GM21737 (cell line): Measurements from ENCODE around the gene SHROOM3.
"Not testable (repeated sequence)": the region's sequence is repeated elsewhere in the genome, so short reads cannot be mapped to it uniquely, and the experiment has no call there.

ENCODE experiments used
- ATAC-seq: cut with Tn5 transposase; IDR thresholded peaks from one replicate; pipeline ENCODE4 v1.9.1; 2021; ENCODE audit warnings: mild to moderate bottlenecking, moderate library complexity; ENCODE audit not compliant: unreplicated experiment

SHROOM3 gene

GRCh38 chr4:76588274-76588673 lies 153.2 kb downstream of the SHROOM3 start:
- ATAC-seq: no peak

- no peak for ATAC-seq
Measured at GRCh38 chr4:76589402-76589801, 154.4 kb downstream of the SHROOM3 start.

GRCh38 chr4:76589872-76590797 lies 155.1 kb downstream of the SHROOM3 start:
- ATAC-seq: no peak

GRCh38 chr4:76590798-76591281 lies 155.8 kb downstream of the SHROOM3 start:
- no peak for ATAC-seq

GRCh38 chr4:76591992-76592391 lies 157.0 kb downstream of the SHROOM3 start:
- ATAC-seq: no peak

DNA sequence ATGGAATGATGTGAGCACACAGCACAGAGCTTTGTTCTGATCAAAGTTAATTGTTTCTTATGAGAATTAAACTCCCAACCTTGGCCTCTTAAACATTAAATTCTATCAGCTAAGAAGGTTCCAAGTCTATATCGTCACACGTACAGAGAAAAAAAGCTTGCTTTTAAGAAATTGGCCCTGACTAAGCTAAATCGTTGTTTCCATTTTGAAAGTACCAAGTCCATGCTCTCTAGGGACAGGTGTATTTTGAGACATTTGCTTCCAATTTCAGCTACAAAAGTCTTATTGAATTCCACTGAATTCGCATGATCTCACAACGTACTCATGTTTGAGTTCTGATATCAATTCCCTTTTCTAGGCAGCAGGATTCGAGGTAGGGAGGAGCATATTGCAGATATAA lies 157.4 kb downstream of the SHROOM3 start:
- ATAC-seq: no peak

GRCh38 chr4:76594173-76594572 lies 159.1 kb downstream of the SHROOM3 start:
- ATAC-seq: no peak

- no peak for ATAC-seq
Measured at GRCh38 chr4:76595435-76595834, 160.4 kb downstream of the SHROOM3 start.

- no peak for ATAC-seq
Measured at GRCh38 chr4:76596713-76597112, 161.7 kb downstream of the SHROOM3 start.

- ATAC-seq: no peak
Measured at GRCh38 chr4:76597423-76597979, 162.5 kb downstream of the SHROOM3 start.

- no peak for ATAC-seq
Measured at GRCh38 chr4:76600447-76600846, 165.4 kb downstream of the SHROOM3 start.

DNA sequence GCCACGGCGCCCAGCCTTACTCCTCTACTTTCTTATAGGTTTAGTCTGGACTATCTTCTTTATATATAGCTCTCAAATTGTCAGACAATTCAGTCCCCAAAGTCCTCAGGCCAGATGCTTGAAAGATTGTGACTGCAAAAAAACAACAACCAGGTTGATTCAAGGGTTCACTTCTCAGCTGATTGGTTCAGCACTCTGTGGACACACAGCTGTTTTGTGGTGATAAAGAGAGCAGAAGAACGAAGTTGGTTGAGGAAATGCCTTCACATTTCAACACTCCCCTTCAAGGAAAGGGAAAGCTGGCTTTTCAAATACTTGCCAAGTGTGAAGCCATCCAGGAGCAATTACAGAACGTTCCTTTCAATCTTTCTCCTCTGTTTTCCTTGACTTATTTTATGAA lies 166.8 kb downstream of the SHROOM3 start:
- ATAC-seq: no peak

DNA sequence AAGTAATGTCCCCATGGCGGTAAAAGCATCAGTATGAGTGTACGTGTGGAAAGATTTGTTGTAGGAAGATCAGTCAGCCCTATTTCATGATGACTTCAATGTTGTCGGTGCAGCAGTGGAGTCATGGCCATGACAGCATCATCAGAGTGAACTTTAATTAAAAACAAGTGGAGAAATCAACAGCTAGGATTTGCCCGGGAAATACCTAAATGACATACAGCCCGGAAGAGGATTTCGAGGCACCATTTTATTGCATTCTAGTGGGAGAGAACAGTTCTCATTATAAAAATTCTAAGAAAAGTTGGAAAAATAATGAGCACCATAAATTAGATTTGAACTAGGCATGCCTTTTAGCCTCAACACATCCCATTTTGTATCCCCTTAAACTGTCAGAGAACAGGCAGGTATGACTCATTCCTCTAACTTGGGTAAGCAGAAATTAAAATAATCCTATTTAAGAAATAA lies 170.1 kb downstream of the SHROOM3 start:
- ATAC-seq: no peak

DNA sequence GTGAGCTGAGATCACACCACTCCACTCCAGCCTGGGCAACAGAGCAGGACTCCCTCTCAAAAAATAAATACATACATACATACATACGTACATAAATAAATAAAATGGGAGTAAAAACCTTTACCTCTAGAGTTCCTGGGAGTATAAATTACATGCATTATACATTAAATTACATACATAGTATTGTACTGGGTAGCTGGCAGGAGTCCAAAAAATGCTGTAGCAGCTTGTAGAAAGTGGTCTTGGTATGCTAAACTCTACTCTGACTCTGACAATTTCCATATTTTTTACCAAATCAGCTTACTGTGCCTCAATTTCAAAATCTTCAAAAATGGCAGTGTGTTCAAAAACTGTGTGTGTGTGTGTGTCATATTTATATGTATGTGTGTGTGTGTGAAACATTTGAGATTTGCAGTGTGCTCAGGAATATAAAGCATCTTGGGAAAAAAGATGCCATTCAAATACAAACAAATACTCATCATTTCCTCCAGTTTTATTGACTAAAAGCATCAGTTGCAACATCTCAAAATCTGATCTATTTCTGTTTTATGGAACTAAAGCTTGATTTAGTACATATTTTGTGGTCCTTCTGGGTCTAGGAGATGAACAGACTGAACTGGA lies 171.7 kb downstream of the SHROOM3 start:
- no peak for ATAC-seq

DNA sequence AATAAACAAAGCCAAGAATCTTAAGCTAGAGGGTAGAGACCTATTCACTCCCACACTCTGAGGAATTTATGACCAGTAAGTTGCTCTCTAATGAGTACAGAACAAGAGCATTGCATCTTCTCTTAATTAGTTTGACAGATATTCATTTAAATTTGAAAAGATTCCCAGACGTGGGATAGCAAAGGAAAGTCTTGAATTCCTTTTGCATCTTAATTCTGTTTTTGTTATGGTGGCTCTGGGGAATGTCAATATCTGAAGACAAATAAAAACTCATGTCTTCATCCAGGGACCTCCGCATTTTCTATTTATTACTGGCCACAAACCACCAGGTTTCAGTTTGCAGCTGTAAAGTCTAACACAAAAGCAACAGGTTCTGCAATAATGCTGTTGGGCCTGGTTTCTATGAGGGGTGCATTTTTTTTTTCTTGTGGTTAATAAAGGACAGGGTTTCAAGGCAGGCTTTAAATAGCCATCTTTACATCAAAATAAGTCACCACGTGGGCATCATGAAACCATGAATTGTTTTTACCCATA lies 172.3 kb downstream of the SHROOM3 start:
- ATAC-seq: peak; percentile 85

DNA sequence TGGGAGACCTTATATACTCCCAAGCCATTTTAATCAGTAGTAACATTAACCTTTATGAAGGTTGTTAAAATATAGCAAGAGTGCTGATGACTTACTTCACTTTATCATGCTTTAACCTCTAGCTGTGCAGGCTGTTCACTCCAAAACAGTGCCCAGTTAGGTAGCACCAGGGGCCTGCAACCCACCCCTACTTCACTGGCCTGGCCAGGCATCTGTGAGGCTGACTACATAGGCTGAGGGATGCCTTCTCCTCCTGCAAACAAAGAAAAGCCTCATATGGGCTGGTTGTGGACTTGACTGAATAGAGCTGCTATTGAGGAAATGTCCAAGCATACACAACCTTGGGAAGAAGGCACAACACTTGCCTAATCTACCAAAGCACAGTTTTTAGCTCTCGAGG lies 172.8 kb downstream of the SHROOM3 start:
- ATAC-seq: no peak

- ATAC-seq: not testable (repeated sequence)
Measured at GRCh38 chr4:76608549-76608948, 173.5 kb downstream of the SHROOM3 start.

- no peak for ATAC-seq
Measured at GRCh38 chr4:76610751-76611547, 175.9 kb downstream of the SHROOM3 start.

DNA sequence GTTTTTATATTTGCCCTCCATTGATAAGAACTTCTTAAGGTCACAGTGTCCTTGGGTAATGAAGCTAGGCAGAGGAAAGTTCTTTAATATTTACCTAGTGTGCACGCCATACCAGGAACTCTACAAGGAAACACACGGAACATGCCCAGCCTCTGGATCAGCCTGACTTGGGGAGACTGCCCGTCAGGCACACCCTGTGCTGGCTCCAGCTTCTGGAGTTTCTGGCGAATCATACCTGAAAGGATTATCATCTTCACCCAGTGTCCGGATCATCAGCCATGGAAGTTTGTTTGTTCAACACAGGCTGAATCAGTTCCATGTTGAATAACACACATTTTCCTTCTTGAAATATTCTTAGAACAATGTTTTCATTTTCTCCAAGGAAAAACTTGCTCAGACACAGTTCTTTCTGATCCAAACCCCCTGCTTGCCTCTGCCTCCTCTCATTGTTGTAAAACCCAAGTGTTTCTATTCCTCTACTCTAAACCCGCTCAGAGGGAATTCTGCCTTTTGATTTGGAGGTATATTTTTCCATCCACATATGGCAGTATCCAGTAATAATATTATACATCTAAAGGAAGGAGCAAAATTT lies 176.7 kb downstream of the SHROOM3 start:
- ATAC-seq: no peak

GRCh38 chr4:76614589-76614988 lies 179.6 kb downstream of the SHROOM3 start:
- ATAC-seq: no peak
